OCI-LY1 (cell line): Measurements from ENCODE around the gene GRIA1.

ENCODE experiments used
- CTCF ChIP-seq: fragments of 200-600 bp; sonication (generic), shearing (Covaris generic); IDR thresholded peaks from 2 replicates; pipeline ENCODE4 v1.5.1; 2017; ENCODE audit warnings: mild to moderate bottlenecking, antibody characterized with exemption, low read length, moderate library complexity, mixed read lengths
- EZH2 ChIP-seq: fragments of 200-600 bp; sonication (generic), shearing (Covaris generic); IDR thresholded peaks from 2 replicates; pipeline ENCODE4 v1.8.0; 2017; ENCODE audit warnings: borderline replicate concordance, mixed run types, mild to moderate bottlenecking, antibody characterized with exemption, low read length, moderate library complexity, mixed read lengths

DNA sequence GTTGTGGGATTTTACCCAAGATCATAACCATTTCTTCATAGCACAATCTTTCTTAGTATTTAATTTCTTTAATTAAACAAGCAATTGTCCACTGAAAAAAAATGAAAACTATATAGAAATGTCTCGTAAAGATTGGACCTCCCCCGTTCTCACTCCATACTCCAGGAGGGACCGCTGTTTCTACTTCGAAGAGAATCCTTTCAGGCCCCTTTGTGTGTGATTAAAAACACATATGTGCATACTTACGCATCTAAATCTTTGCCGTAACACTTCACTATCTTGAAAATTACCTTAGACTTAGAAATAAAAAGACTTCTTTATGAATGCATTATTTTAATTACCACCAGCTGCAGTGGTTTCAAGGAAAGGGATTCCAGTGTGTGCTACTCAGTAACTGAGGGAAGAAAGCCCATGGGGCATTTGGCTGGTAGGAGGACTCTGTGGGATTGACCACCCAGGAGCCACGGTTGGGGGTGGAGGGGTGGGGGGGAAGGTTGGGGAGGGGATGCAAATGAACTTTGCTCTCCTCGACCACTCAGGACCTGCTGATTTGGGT, 339.1 kb downstream of the GRIA1 start:
- TF ChIP-seq CTCF (no peak), EZH2 (no peak)
